22Rv1 (cell line): Measurements from ENCODE around the gene ERAS.

Source experiments
- ZFX ChIP-seq: fragments of 450-650 bp; IDR thresholded peaks from 2 replicates; pipeline ENCODE4 v1.6.1; 2017; ENCODE audit warnings: antibody characterized with exemption, borderline replicate concordance
- TF ChIP-seq, protein P1 (sequence below): fragments of 450-650 bp; IDR thresholded peaks from 2 replicates; pipeline ENCODE4 v1.5.1; 2017; ENCODE audit warnings: mild to moderate bottlenecking

DNA sequence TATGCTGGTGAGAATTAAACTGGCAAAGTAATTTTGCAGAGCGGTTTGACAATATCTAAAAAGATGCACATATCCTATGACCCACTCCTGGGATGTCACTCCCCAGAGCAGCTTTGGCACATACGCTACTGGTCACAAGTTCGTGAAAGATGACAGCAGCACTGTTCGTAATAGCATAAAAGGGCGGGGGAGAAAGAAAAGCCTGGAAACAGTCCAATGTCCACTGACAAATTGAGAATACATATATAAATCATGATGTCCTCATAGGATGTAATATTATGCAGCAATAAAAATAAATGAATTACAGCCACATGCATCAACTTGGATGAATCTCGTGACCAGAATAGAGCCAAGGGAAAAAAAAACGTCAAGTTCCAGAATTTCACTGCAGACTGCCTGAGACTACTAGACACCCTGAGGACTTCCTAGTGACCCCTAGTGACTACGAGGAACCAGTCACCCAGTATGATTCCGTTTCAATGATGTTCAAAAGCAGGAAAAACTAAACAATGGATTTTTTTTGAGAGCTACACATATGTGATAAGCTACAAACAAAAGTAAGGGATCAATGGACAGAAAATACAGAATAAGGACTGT is 7.3 kb downstream of the ERAS start:
- TF ChIP-seq, protein P1, sequence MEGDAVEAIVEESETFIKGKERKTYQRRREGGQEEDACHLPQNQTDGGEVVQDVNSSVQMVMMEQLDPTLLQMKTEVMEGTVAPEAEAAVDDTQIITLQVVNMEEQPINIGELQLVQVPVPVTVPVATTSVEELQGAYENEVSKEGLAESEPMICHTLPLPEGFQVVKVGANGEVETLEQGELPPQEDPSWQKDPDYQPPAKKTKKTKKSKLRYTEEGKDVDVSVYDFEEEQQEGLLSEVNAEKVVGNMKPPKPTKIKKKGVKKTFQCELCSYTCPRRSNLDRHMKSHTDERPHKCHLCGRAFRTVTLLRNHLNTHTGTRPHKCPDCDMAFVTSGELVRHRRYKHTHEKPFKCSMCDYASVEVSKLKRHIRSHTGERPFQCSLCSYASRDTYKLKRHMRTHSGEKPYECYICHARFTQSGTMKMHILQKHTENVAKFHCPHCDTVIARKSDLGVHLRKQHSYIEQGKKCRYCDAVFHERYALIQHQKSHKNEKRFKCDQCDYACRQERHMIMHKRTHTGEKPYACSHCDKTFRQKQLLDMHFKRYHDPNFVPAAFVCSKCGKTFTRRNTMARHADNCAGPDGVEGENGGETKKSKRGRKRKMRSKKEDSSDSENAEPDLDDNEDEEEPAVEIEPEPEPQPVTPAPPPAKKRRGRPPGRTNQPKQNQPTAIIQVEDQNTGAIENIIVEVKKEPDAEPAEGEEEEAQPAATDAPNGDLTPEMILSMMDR = no peak
- TF ChIP-seq ZFX = no peak
